PC-9 (cell line): Measurements from ENCODE around the gene LMTK3. TPM values are rescaled to one million over a fixed set of nuclear protein-coding genes. Genes with fewer than 3 reads are reported as not detected.

ENCODE experiments used
- BruUV-seq: library from RNA; stranded (reverse); fragments of 400-500 nt; replicated peaks from 2 replicates; lab custom pipeline; 2021; lab: Mats Ljungman, UMichigan
- CTCF ChIA-PET: fragments of 300-600 bp; sonication (Branson Sonifier 250); formaldehyde crosslinking; loops from one replicate; lab custom pipeline; 2022; ENCODE audit warnings: antibody characterized with exemption; lab: Charles Lee
- POLR2A ChIA-PET: fragments of 300-600 bp; sonication (Branson Sonifier 250); formaldehyde crosslinking; loops from one replicate; lab custom pipeline; 2022; ENCODE audit warnings: antibody characterized with exemption; ENCODE audit not compliant: unreplicated experiment; lab: Charles Lee
- DNase-seq, 2 experiments: peaks; one replicate each; pipeline versions ENCODE4 v3.0.0 to v3.0.0-alpha.2; 2015 to 2022; ENCODE audit warnings: mixed read lengths in 1 of 2
- H2AFZ ChIP-seq: fragments of 200-600 bp; sonication (generic); 2 replicates; pipeline ENCODE4 v1.8.1; 2017; ENCODE audit warnings: antibody characterized with exemption
- H3F3A ChIP-seq: fragments of 200-600 bp; sonication (generic); 2 replicates; pipeline ENCODE4 v1.8.1; 2017; ENCODE audit warnings: antibody characterized with exemption, mild to moderate bottlenecking, low read depth; ENCODE audit not compliant: insufficient read depth
- H3K27ac ChIP-seq: fragments of 200-600 bp; sonication (generic); 2 replicates; pipeline ENCODE4 v1.6.1; 2016; ENCODE audit warnings: mixed run types
- H3K27me3 ChIP-seq: fragments of 200-600 bp; sonication (generic); 2 replicates; pipeline ENCODE4 v1.6.1; 2016; ENCODE audit warnings: low read depth, mixed run types; ENCODE audit not compliant: insufficient read depth
- H3K36me3 ChIP-seq: fragments of 200-600 bp; sonication (generic); 2 replicates; pipeline ENCODE4 v1.6.1; 2016; ENCODE audit warnings: low read depth, mixed run types
- H3K4me1 ChIP-seq: fragments of 200-600 bp; sonication (generic); replicated peaks from 2 replicates; pipeline ENCODE4 v1.6.1; 2016; ENCODE audit warnings: mixed run types; ENCODE audit not compliant: insufficient read depth
- H3K4me2 ChIP-seq: fragments of 200-600 bp; sonication (generic); 2 replicates; pipeline ENCODE4 v1.6.1; 2017; ENCODE audit warnings: mixed run types
- H3K4me3 ChIP-seq: fragments of 200-600 bp; sonication (generic); 2 replicates; pipeline ENCODE4 v1.6.1; 2016; ENCODE audit warnings: mixed run types
- H3K79me2 ChIP-seq: fragments of 200-600 bp; sonication (generic); 2 replicates; pipeline ENCODE4 v1.6.1; 2017; ENCODE audit warnings: low read depth, mixed run types
- H3K9me2 ChIP-seq: fragments of 200-600 bp; sonication (generic); 2 replicates; pipeline ENCODE4 v1.8.1; 2017; ENCODE audit warnings: mild to moderate bottlenecking; ENCODE audit not compliant: insufficient read depth
- H3K9me3 ChIP-seq: fragments of 200-600 bp; sonication (generic); 2 replicates; pipeline ENCODE4 v1.8.1; 2016; ENCODE audit warnings: low read depth; ENCODE audit not compliant: insufficient read depth
- H4K20me1 ChIP-seq: fragments of 200-600 bp; sonication (generic); 2 replicates; pipeline ENCODE4 v1.8.1; 2017; ENCODE audit not compliant: insufficient read depth
- CTCF ChIP-seq: fragments of 200-600 bp; sonication (generic); conservative IDR thresholded peaks from 2 replicates; pipeline ENCODE4 v1.6.1; 2017; ENCODE audit warnings: mixed run types, antibody characterized with exemption, mild to moderate bottlenecking, moderate library complexity
- EZH2 ChIP-seq: fragments of 200-600 bp; sonication (generic); IDR thresholded peaks from 2 replicates; pipeline ENCODE4 v1.8.0; 2017; ENCODE audit warnings: antibody characterized with exemption, low read depth
- intact Hi-C: fragments of 100-400 bp; cut with micrococcal nuclease; formaldehyde crosslinking; loops from one replicate; pipeline ENCODE4 v1.10.0; 2022; ENCODE audit not compliant: unreplicated experiment
- total RNA-seq: library from RNA; stranded (reverse); gene quantifications from 2 replicates; pipeline ENCODE4 v1.2.3, GENCODE V29; 2021

Gene LMTK3
- total RNA-seq, 1 experiment from 2014 or later, result 13.9 TPM

- H3K27ac ChIP-seq, result peak overlapping the region; percentile 49; the same call in 1 of the 2 replicates
- peaks cover 59% of the 10 kb centered on the region for H3K4me1 ChIP-seq
- H3K36me3 ChIP-seq, result no peaks in the 10 kb centered on the region
- H3K27me3 ChIP-seq, result no peaks in the 10 kb centered on the region
- TSS peak; percentile 47 for BruUV-seq
- intact Hi-C loops, result loop anchor here (2.0 kb wide), 1 partner anchor 40 kb away; no protein-coding TSS in a partner anchor
- CTCF ChIA-PET, result interaction anchor here (1.3 kb wide), 1 partner anchor 32 kb away, joined by 4 read pairs; no protein-coding TSS in a partner anchor
- peak overlapping the region; percentile 67 for H3K4me2 ChIP-seq
- no peak for DNase-seq
- H3K9me3 ChIP-seq, result no peaks in the 10 kb centered on the region
- H3K4me3 ChIP-seq, result peak overlapping the region; percentile 31; the same call in 1 of the 2 replicates
- no peaks in the 10 kb centered on the region for H3K9me2 ChIP-seq
- H2AFZ ChIP-seq, result peak overlapping the region; percentile 41; the same call in 1 of the 2 replicates
- H3K79me2 ChIP-seq, result no peaks in the 10 kb centered on the region
- TF ChIP-seq EZH2, result no peak
- no peak for TF ChIP-seq CTCF
- H4K20me1 ChIP-seq, result no peaks in the 10 kb centered on the region
- POLR2A ChIA-PET, result no interaction called here
- H3F3A ChIP-seq, result peaks cover 53% of the 10 kb centered on the region
Observed at GRCh38 chr19:48552406-48553322, 41.0 kb upstream of the LMTK3 start.

GRCh38 chr19:48551437-48552302 is 40.0 kb upstream of the LMTK3 start, which contains the start of gene SULT2B1:
Gene SULT2B1, plus strand, starts transcription at chr19:48552172. Its CDS starts 81 bp downstream, at chr19:48552253.
- ChIA-PET CTCF (interaction anchor here (1.3 kb wide), 1 partner anchor 33 kb away, joined by 4 read pairs; no protein-coding TSS in a partner anchor), POLR2A (no interaction called here)
- Histone ChIP-seq H4K20me1 (no peaks in the 10 kb centered on the region), H3K9me3 (no peaks in the 10 kb centered on the region), H3K4me1 (peaks cover 56% of the 10 kb centered on the region), H3F3A (peaks cover 44% of the 10 kb centered on the region), H2AFZ (peak within 1 kb of the TSS; percentile 41; the same call in 1 of the 2 replicates), H3K4me2 (peak within 1 kb of the TSS; percentile 67), H3K9me2 (no peaks in the 10 kb centered on the region), H3K27me3 (no peaks in the 10 kb centered on the region), H3K27ac (0 out of 2 replicates have a peak within 1 kb of the TSS, but pooled peaks have one; percentile 49), H3K4me3 (peak within 1 kb of the TSS; percentile 31; the same call in 1 of the 2 replicates), H3K36me3 (no peaks in the 10 kb centered on the region), H3K79me2 (no peaks in the 10 kb centered on the region)
- BruUV-seq, result no TSS peak
- TF ChIP-seq EZH2, result no peak
- TF ChIP-seq CTCF, result no peak
- intact Hi-C loops, result loop anchor here (2.0 kb wide), 1 partner anchor 39 kb away; no protein-coding TSS in a partner anchor
- DNase-seq, result peak; percentile 79 to 89

- Histone ChIP-seq H3K9me2 (no peaks in the 10 kb centered on the region), H3K4me3 (no peak overlapping the region), H3K79me2 (no peaks in the 10 kb centered on the region), H3K27ac (no peak overlapping the region), H3K27me3 (no peaks in the 10 kb centered on the region), H4K20me1 (no peaks in the 10 kb centered on the region), H3K4me1 (peaks cover 43% of the 10 kb centered on the region), H3K9me3 (no peaks in the 10 kb centered on the region), H3F3A (peaks cover 35% of the 10 kb centered on the region), H3K4me2 (no peak overlapping the region), H2AFZ (no peak overlapping the region), H3K36me3 (no peaks in the 10 kb centered on the region)
- no peak for DNase-seq
- CTCF ChIA-PET, result no interaction called here
- TF ChIP-seq CTCF (no peak), EZH2 (no peak)
- POLR2A ChIA-PET, result no interaction called here
- BruUV-seq, result no TSS peak
- intact Hi-C loops, result no loop called here
Observed at GRCh38 chr19:48549380-48549779, 37.7 kb upstream of the LMTK3 start.
